ENCODE results near the gene PZP. TPM values are rescaled to one million over a fixed set of nuclear protein-coding genes. Genes with fewer than 3 reads are reported as not detected.

Gene PZP
- total and polyA plus RNA-seq, 2 of the 13 experiments (the other 11 are each of a cell fraction or from before 2014, with no cell fraction given), result 0.07 to 0.89 TPM

DNA sequence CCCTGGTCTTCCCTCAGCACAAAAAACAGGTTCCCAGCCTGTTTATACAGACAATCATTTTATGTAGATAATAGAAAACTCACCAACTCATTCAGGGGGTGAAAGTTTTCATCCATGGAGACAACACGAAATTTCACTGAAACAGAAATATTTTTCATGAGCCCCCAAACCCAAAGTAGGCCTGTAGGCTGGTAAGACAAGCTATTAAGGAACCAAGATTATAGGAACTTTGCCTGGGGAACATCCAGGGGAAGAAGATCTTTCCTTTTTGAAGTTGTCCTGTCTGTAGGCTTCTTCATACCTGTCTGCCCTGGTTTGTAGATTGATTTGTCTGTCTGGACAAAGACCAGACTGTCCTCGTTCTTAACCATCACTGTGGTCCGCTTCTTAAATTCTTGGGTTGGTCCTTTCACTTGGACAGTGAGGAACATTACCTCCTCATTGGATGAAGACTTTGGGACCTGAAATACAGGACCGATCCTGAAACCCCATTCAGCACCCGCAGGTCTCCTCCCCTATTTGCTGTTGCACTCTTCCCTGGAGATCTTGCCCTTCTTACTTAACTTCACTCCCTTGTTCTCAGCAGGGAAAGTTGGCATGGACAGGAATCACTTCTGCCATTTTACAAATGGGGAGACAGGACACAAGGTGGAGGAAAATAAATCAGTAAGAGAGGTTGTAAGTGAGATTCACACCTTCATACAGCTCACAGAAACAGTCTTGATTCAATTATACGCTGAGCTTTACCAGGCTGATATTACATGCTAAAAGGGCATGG is 95.9 kb downstream of the PZP start:
- peak overlapping the region; percentile 77 to 98 (median 81); a peak in 5 of 6 replicates for H3K4me3 ChIP-seq (replicated peaks in 1 of 3; ENCODE audit: insufficient read depth in 1 of 3, low read depth in 2 of 3, low read length in 3 of 3)
- in situ Hi-C loops (cut with HindIII; ENCODE audit: extremely low pct_ligation_motif_present, low pct_unique_long_range_greater_than_20kb), result loop anchor here (10.0 kb wide), 1 partner anchor 163 kb away; no protein-coding TSS in a partner anchor
- no peak for ATAC-seq
- no peak for DNase-seq (ENCODE audit: low spot score)
- peak overlapping the region; percentile 95; the same call in 1 of the 2 replicates for H3K9ac ChIP-seq (ENCODE audit: insufficient read depth, low read depth, low read length)
- H2AFZ ChIP-seq (ENCODE audit: low read length), result no peak overlapping the region
- CTCF ChIA-PET (ENCODE audit: low intra/inter-chr PET ratio, low total read pairs), result no interaction called here
- peaks cover 61% of the 10 kb centered on the region for H3K4me1 ChIP-seq (ENCODE audit: insufficient read depth, low read length)
- peaks cover 48% of the 10 kb centered on the region for H3K79me2 ChIP-seq (ENCODE audit: insufficient read depth, low read length)
- H3K9me3 ChIP-seq (ENCODE audit: low read length), result no peaks in the 10 kb centered on the region
- H3K36me3 ChIP-seq (replicated peaks in 1 of 2; ENCODE audit: control insufficient read depth in 1 of 2, insufficient read depth in 2 of 2, low read length in 2 of 2), result peaks cover 27 to 50% of the 10 kb centered on the region in 2 experiments
- 92% methylated on average over 6 of the region's 6 CpGs for WGBS (ENCODE audit: low lambda C conversion rate)
- H3K27ac ChIP-seq (ENCODE audit: extremely low read length, insufficient read depth, low read length), result peak overlapping the region; percentile 90
- no peaks in the 10 kb centered on the region; a peak in 1 of 5 replicates for H3K27me3 ChIP-seq (ENCODE audit: control insufficient read depth in 1 of 2, insufficient read depth in 2 of 2, low read length in 2 of 2)
- BruUV-seq (replicated peaks), result no TSS peak
- intact Hi-C loops (cut with micrococcal nuclease; ENCODE audit: unreplicated experiment), result loop anchor here (10.0 kb wide), 2 partner anchors 143 to 173 kb away; no protein-coding TSS in a partner anchor
- FAIRE-seq, result no peak
- POLR2A ChIA-PET, result interaction anchor here (1.4 to 6.9 kb wide), 4 partner anchors 11 to 47 kb away, joined by 3 to 129 read pairs (median 10); no protein-coding TSS in a partner anchor
- H4K20me1 ChIP-seq (ENCODE audit: insufficient read depth, low read length), result peaks cover 35% of the 10 kb centered on the region
- H3K4me2 ChIP-seq (ENCODE audit: low read depth, low read length), result peak overlapping the region; percentile 89
- TF ChIP-seq NFRKB (IDR thresholded peaks at IDR 0.05) (no peak), KLF6 (CRISPR knock-in tag; IDR thresholded peaks at IDR 0.05) (no peak), RBM39 (IDR thresholded peaks at IDR 0.05; ENCODE audit: low read depth, low read length, poor library complexity, severe bottlenecking) (no peak), DNMT3B (CRISPR knock-in tag; conservative IDR thresholded peaks at IDR 0.05) (0 out of 2 replicates have a peak, but pooled peaks have one; percentile 18), ZNF235 (CRISPR knock-in tag; IDR thresholded peaks at IDR 0.05; ENCODE audit: borderline replicate concordance) (no peak), ZFX (CRISPR knock-in tag; IDR thresholded peaks at IDR 0.05; ENCODE audit: low read depth) (peak; percentile 17; the same call in 1 of the 2 replicates), ZNF646 (CRISPR knock-in tag; IDR thresholded peaks at IDR 0.05) (no peak), EEA1 (CRISPR knock-in tag; IDR thresholded peaks at IDR 0.05; ENCODE audit: borderline replicate concordance) (no peak), TRAFD1 (CRISPR knock-in tag; IDR thresholded peaks at IDR 0.05; ENCODE audit: borderline replicate concordance) (no peak), ZNF501 (CRISPR knock-in tag; IDR thresholded peaks at IDR 0.05) (no peak), ZNF749 (CRISPR knock-in tag; IDR thresholded peaks at IDR 0.05; ENCODE audit: borderline replicate concordance) (no peak; the same call in 1 of the 2 replicates), BHLHE40 (IDR thresholded peaks at IDR 0.05; ENCODE audit: low read length) (no peak), MXD3 (CRISPR knock-in tag; IDR thresholded peaks at IDR 0.05) (no peak), NR1H2 (CRISPR knock-in tag; IDR thresholded peaks at IDR 0.05; ENCODE audit: borderline replicate concordance, low read depth) (no peak), RBM22 (optimal IDR thresholded peaks at IDR 0.05; ENCODE audit: low read length) (peak; percentile 96)
